HCT116 (cell line): ENCODE measurements around the gene CDON. TPM values are rescaled to one million over a fixed set of nuclear protein-coding genes. Genes with fewer than 3 reads are reported as not detected.

Experiments used
- ATAC-seq: fragments of 200-7000 bp; cut with Tn5 transposase; 2 replicates; pipeline ENCODE4 v1.9.1; 2020; ENCODE audit warnings: mild to moderate bottlenecking, moderate library complexity
- BruUV-seq: library from RNA; stranded (reverse); fragments of 400-500 nt; replicated peaks from 2 replicates; lab custom pipeline; 2021; lab: Mats Ljungman, UMichigan
- CTCF ChIA-PET: fragments of 300-600 bp; sonication (Branson Sonifier 250); formaldehyde crosslinking; loops from one replicate; lab custom pipeline; 2021; ENCODE audit warnings: antibody characterized with exemption; lab: Charles Lee
- POLR2A ChIA-PET: fragments of 300-600, 350-600 bp; sonication (Branson Sonifier 250); formaldehyde crosslinking; loops from one replicate; lab custom pipeline; 2021; ENCODE audit warnings: antibody characterized with exemption; lab: Charles Lee
- RAD21 ChIA-PET, 2 experiments: fragments of 300-600 bp; sonication (Branson Sonifier 250); formaldehyde crosslinking; loops; one replicate each; lab custom pipeline; 2023; ENCODE audit warnings: low total read pairs in 2 of 2; ENCODE audit not compliant: uncharacterized antibody in 2 of 2, unreplicated experiment in 2 of 2, low non-redundant PET in 1 of 2; lab: Charles Lee
- DNase-seq: peaks from one replicate; pipeline ENCODE4 v3.0.0-alpha.2; 2010; ENCODE audit warnings: low read depth, low spot score
- H2AFZ ChIP-seq: fragments of 200-600 bp; shearing (Covaris generic), sonication (generic); 2 replicates; pipeline ENCODE4 v1.6.1; 2017; ENCODE audit warnings: low read depth, mixed run types, mixed read lengths, antibody characterized with exemption, low read length; ENCODE audit not compliant: poor library complexity, severe bottlenecking
- H3K27ac ChIP-seq: 2 replicates; pipeline ENCODE4 v1.5.1; 2012; ENCODE audit warnings: low read depth, low read length
- H3K27me3 ChIP-seq: fragments of 200-600 bp; sonication (generic); 2 replicates; pipeline ENCODE4 v1.6.1; 2016; ENCODE audit warnings: mixed run types, low read length, mixed read lengths; ENCODE audit not compliant: insufficient read depth
- H3K36me3 ChIP-seq, 2 experiments: fragments of 200-500 bp in 1 of 2; fragments of 200-600 bp in 1 of 2; sonication (Bioruptor generic) in 1 of 2; sonication (generic) in 1 of 2; 2 replicates each; pipeline versions ENCODE4 v1.5.1 to v1.6.1; 2014 to 2016; ENCODE audit warnings: low read length in 2 of 2, inconsistent platforms in 1 of 2, mixed read lengths in 1 of 2, mixed run types in 1 of 2; ENCODE audit not compliant: insufficient read depth in 2 of 2, control insufficient read depth in 1 of 2
- H3K4me1 ChIP-seq, 2 experiments: fragments of 200-600 bp in 1 of 2; sonication (generic) in 1 of 2; 2 replicates each; pipeline versions ENCODE4 v1.5.1 to v1.6.1; 2012 to 2017; ENCODE audit warnings: low read length in 2 of 2, inconsistent platforms in 1 of 2, mild to moderate bottlenecking in 1 of 2, mixed read lengths in 1 of 2, mixed run types in 1 of 2, moderate library complexity in 1 of 2; ENCODE audit not compliant: insufficient read depth in 2 of 2, control insufficient read depth in 1 of 2
- H3K4me2 ChIP-seq: fragments of 200-600 bp; sonication (generic); 2 replicates; pipeline ENCODE4 v1.6.1; 2017; ENCODE audit warnings: mixed run types, low read length, mixed read lengths
- H3K4me3 ChIP-seq, 2 experiments: fragments of 200-600 bp in 1 of 2; sonication (generic) in 1 of 2; replicated peaks in 1 of 2; 2 replicates each; pipeline ENCODE4 v1.5.1; 2011 to 2016; ENCODE audit warnings: low read length in 2 of 2, control low read depth in 1 of 2, low read depth in 1 of 2, mild to moderate bottlenecking in 1 of 2, mixed read lengths in 1 of 2, mixed run types in 1 of 2
- H3K79me2 ChIP-seq: fragments of 200-600 bp; sonication (generic); 2 replicates; pipeline ENCODE4 v1.6.1; 2017; ENCODE audit warnings: mild to moderate bottlenecking, mixed run types, low read length, moderate library complexity, mixed read lengths; ENCODE audit not compliant: insufficient read depth
- H3K9ac ChIP-seq: fragments of 200-600 bp; sonication (generic); 2 replicates; pipeline ENCODE4 v1.6.1; 2016; ENCODE audit warnings: low read length, mixed read lengths
- H3K9me2 ChIP-seq: fragments of 200-600 bp; sonication (generic), shearing (Covaris generic); 2 replicates; pipeline ENCODE4 v1.6.1; 2017; ENCODE audit warnings: mixed run types, mild to moderate bottlenecking, moderate library complexity; ENCODE audit not compliant: insufficient read depth
- H3K9me3 ChIP-seq, 2 experiments: fragments of 200-500 bp in 1 of 2; fragments of 200-600 bp in 1 of 2; sonication (Bioruptor generic) in 1 of 2; sonication (generic) in 1 of 2; 2 replicates each; pipeline ENCODE4 v1.6.1; 2014 to 2017; ENCODE audit warnings: low read length in 2 of 2, mixed read lengths in 2 of 2, inconsistent platforms in 1 of 2, low read depth in 1 of 2, mild to moderate bottlenecking in 1 of 2, mixed run types in 1 of 2, moderate library complexity in 1 of 2; ENCODE audit not compliant: control insufficient read depth in 1 of 2, insufficient read depth in 1 of 2
- H4K20me1 ChIP-seq: fragments of 200-600 bp; sonication (generic), shearing (Covaris generic); 2 replicates; pipeline ENCODE4 v1.6.1; 2017; ENCODE audit warnings: mixed run types, mild to moderate bottlenecking, moderate library complexity; ENCODE audit not compliant: insufficient read depth
- CBX3 ChIP-seq: IDR thresholded peaks from 2 replicates; pipeline ENCODE4 v1.6.1; 2012; ENCODE audit warnings: low read depth
- CEBPB ChIP-seq: IDR thresholded peaks from 2 replicates; pipeline ENCODE4 v1.6.1; 2012; ENCODE audit warnings: low read depth
- CTCF ChIP-seq, 3 experiments: fragments of 200-600 bp in 1 of 3; sonication (generic) in 1 of 3; IDR thresholded peaks in 2 of 3; conservative IDR thresholded peaks in 1 of 3; 2 replicates each; pipeline ENCODE4 v1.5.1; 2012 to 2017; ENCODE audit warnings: low read depth in 2 of 3, low read length in 2 of 3, antibody characterized with exemption in 1 of 3, borderline replicate concordance in 1 of 3, control low read depth in 1 of 3, mild to moderate bottlenecking in 1 of 3, mixed read lengths in 1 of 3, mixed run types in 1 of 3, moderate library complexity in 1 of 3; ENCODE audit not compliant: insufficient read depth in 1 of 3
- EGR1 ChIP-seq: IDR thresholded peaks from 2 replicates; pipeline ENCODE4 v1.6.1; 2012; ENCODE audit warnings: low read depth
- EZH2phosphoT487 ChIP-seq: fragments of 200-600 bp; IDR thresholded peaks from 2 replicates; pipeline ENCODE4 v1.6.1; 2018; ENCODE audit warnings: antibody characterized with exemption, borderline replicate concordance
- MAX ChIP-seq: IDR thresholded peaks from 2 replicates; pipeline ENCODE4 v1.6.1; 2012
- POLR2AphosphoS5 ChIP-seq: IDR thresholded peaks from 2 replicates; pipeline ENCODE4 v1.6.1; 2011; ENCODE audit warnings: mild to moderate bottlenecking, low read depth, low read length, moderate library complexity
- SIN3A ChIP-seq: IDR thresholded peaks from 2 replicates; pipeline ENCODE4 v1.6.1; 2012; ENCODE audit warnings: low read depth
- SP1 ChIP-seq: IDR thresholded peaks from 2 replicates; pipeline ENCODE4 v1.6.1; 2012; ENCODE audit warnings: low read depth
- TCF7L2 ChIP-seq: IDR thresholded peaks from 2 replicates; pipeline ENCODE4 v1.7.0; 2011; ENCODE audit warnings: borderline replicate concordance, inconsistent platforms; ENCODE audit not compliant: insufficient read depth, insufficient read length; ENCODE audit errors: extremely low read depth
- YY1 ChIP-seq: IDR thresholded peaks from 2 replicates; pipeline ENCODE4 v1.6.1; 2011; ENCODE audit warnings: low read length, low read depth, moderate library complexity, mild to moderate bottlenecking; ENCODE audit not compliant: insufficient replicate concordance; ENCODE audit errors: extremely low read depth
- ZNF274 ChIP-seq: fragments of 200-500 bp; sonication (Bioruptor generic); IDR thresholded peaks from 2 replicates; pipeline ENCODE4 v1.6.1; 2014; ENCODE audit warnings: mild to moderate bottlenecking, low read depth, low read length, inconsistent platforms
- intact Hi-C: fragments of 100-400 bp; cut with micrococcal nuclease; formaldehyde crosslinking; loops from 2 replicates; pipeline ENCODE4 v1.10.0; 2022
- total RNA-seq: library from RNA; stranded (reverse); gene quantifications from one replicate; pipeline ENCODE4 v1.2.1, GENCODE V29; 2021; ENCODE audit not compliant: unreplicated experiment

Gene CDON
- total RNA-seq, 1 experiment from 2014 or later = 16.9 TPM

GRCh38 chr11:126082251-126083109 lies 19.8 kb upstream of the CDON start:
- H3K4me3 ChIP-seq = no peak overlapping the region
- DNase-seq = no peak
- no peaks in the 10 kb centered on the region for H3K27me3 ChIP-seq
- H3K27ac ChIP-seq = no peak overlapping the region
- ChIA-PET RAD21 (no interaction called here), CTCF (no interaction called here), POLR2A (no interaction called here)
- H3K9me3 ChIP-seq = no peaks in the 10 kb centered on the region
- BruUV-seq = no TSS peak
- no peak overlapping the region for H3K4me2 ChIP-seq
- no peak overlapping the region for H3K9ac ChIP-seq
- H3K9me2 ChIP-seq = no peaks in the 10 kb centered on the region
- no peaks in the 10 kb centered on the region for H3K79me2 ChIP-seq
- H3K4me1 ChIP-seq = peaks cover 0 to 18% of the 10 kb centered on the region in 2 experiments; a peak in 3 of 4 replicates
- no peak for TF ChIP-seq EZH2phosphoT487
- TF ChIP-seq EGR1 = no peak
- TF ChIP-seq TCF7L2 = no peak
- no peak for TF ChIP-seq SP1
- TF ChIP-seq ZNF274 = no peak
- no peak for TF ChIP-seq CBX3
- TF ChIP-seq POLR2AphosphoS5 = no peak
- TF ChIP-seq MAX = no peak
- TF ChIP-seq CEBPB = no peak
- TF ChIP-seq YY1 = no peak
- no peak for TF ChIP-seq CTCF (IDR thresholded peaks at IDR 0.05 in 2 of 3, conservative IDR thresholded peaks at IDR 0.05 in 1 of 3; ENCODE audit: borderline replicate concordance in 1 of 3, insufficient read depth in 1 of 3, low read depth in 2 of 3, low read length in 2 of 3)
- TF ChIP-seq SIN3A = no peak
- no peaks in the 10 kb centered on the region for H3K36me3 ChIP-seq
- ATAC-seq = no peak
- no peak overlapping the region for H2AFZ ChIP-seq
- intact Hi-C loops = no loop called here
- no peaks in the 10 kb centered on the region for H4K20me1 ChIP-seq
